ENCODE data around the gene TRIO. TPM values are rescaled to one million over a fixed set of nuclear protein-coding genes. Genes with fewer than 3 reads are reported as not detected.

TRIO gene
- total and polyA plus RNA-seq, 10 of the 15 experiments (the other 5 are each of a cell fraction or from before 2014, with no cell fraction given) = 5.1 to 96.4 (median 44.6) TPM

DNA sequence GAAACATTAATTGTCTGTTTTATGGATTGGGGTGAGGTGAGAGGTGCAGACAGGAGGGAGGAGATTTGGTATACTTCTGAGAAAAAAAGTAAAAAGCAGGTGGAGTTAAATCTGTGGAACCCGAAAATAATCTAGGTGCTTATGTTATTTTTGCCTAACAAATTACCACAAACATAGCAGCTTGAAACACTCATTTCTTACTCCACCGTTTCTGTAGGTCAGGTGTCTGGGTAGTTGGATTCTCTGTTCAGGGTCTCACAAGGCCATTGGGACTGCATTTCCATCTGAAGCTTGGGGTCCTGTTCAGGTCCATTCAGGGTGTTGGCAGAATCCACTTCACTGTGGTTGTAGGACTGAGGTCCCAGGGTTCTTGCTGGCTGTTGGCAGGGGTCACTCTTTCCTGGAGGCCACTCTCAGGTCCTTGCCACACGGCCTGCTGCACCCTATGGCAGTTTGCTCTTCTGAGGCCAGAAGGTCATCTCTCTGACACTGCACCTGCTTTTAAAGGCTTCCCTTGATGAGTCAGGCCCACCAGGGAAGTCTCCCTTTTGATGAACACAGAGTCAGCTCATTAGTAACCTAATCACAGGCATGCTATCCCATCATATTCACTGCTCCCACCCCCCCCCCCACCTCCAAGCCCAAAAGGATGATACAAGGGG is 82.2 kb downstream of the TRIO start:
- peak; percentile 55 for ATAC-seq
- H3K27me3 ChIP-seq (replicated peaks in 1 of 2; ENCODE audit: control insufficient read depth in 2 of 2, insufficient read depth in 2 of 2, low read length in 1 of 2) = no peaks in the 10 kb centered on the region
- peak overlapping the region; percentile 51 for H3K4me2 ChIP-seq (ENCODE audit: control insufficient read depth, insufficient read depth)
- intact Hi-C loops (cut with micrococcal nuclease; ENCODE audit: unreplicated experiment) (no loop called here), in situ Hi-C loops (cut with MboI) (no loop called here)
- CTCF ChIA-PET = interaction anchor here (0.8 to 2.3 kb wide), 3 partner anchors 8 to 45 kb away, joined by 3 to 6 read pairs (median 5); no protein-coding TSS in a partner anchor
- SMC1A ChIA-PET (ENCODE audit: uncharacterized antibody, unreplicated experiment) = interaction anchor here (1.3 to 5.4 kb wide), 7 partner anchors 10 to 85 kb away, joined by 3 to 23 read pairs (median 7); no protein-coding TSS in a partner anchor
- WGBS (ENCODE audit: insufficient coverage, insufficient replicate concordance, low lambda C conversion rate, missing lambda C conversion rate) = 1% methylated on average over 3 of the region's 3 CpGs
- H3K9ac ChIP-seq (ENCODE audit: control insufficient read depth, insufficient read depth, low read length) = no peak overlapping the region
- peaks cover 23% of the 10 kb centered on the region for H3K4me1 ChIP-seq (ENCODE audit: control insufficient read depth, insufficient read depth, low read length)
- peaks cover 63% of the 10 kb centered on the region for H3K79me2 ChIP-seq (ENCODE audit: control insufficient read depth, insufficient read depth, low read length)
- H2AFZ ChIP-seq (ENCODE audit: control insufficient read depth, low read depth, low read length) = no peak overlapping the region
- RAD21 ChIA-PET (ENCODE audit: unreplicated experiment) = interaction anchor here (0.7 to 1.2 kb wide), 2 partner anchors 25 to 80 kb away, joined by 3 read pairs; no protein-coding TSS in a partner anchor
- H3K4me3 ChIP-seq = no peak overlapping the region; the same call in 1 of the 2 replicates
- no peaks in the 10 kb centered on the region for H3K9me3 ChIP-seq (replicated peaks; ENCODE audit: control insufficient read depth, insufficient read depth, low read length)
- no peak for DNase-seq (ENCODE audit: low read depth, low spot score)
- POLR2A ChIA-PET = interaction anchor here (1.2 kb wide), 1 partner anchor 66 kb away, joined by 3 read pairs; no protein-coding TSS in a partner anchor
- BruUV-seq (replicated peaks) = no TSS peak
- no peaks in the 10 kb centered on the region; the same call in 1 of the 2 replicates for H4K20me1 ChIP-seq (ENCODE audit: control insufficient read depth, insufficient read depth)
- H3K27ac ChIP-seq (ENCODE audit: control insufficient read depth, insufficient read depth) = 0 out of 2 replicates have a peak overlapping the region, but pooled peaks have one; percentile 35
- H3K36me3 ChIP-seq (ENCODE audit: control insufficient read depth in 2 of 2, insufficient read depth in 2 of 2, low read length in 1 of 2) = peaks cover 0 to 1% of the 10 kb centered on the region in 2 experiments; a peak in 3 of 4 replicates
- no peak for TF ChIP-seq POU2F2 (IDR thresholded peaks at IDR 0.05; ENCODE audit: borderline replicate concordance, low read depth, low read length)
- TF ChIP-seq NR2F1 (conservative IDR thresholded peaks at IDR 0.05) = peak; percentile 69; the same call in 1 of the 2 replicates
- FAIRE-seq = no peak

DNA sequence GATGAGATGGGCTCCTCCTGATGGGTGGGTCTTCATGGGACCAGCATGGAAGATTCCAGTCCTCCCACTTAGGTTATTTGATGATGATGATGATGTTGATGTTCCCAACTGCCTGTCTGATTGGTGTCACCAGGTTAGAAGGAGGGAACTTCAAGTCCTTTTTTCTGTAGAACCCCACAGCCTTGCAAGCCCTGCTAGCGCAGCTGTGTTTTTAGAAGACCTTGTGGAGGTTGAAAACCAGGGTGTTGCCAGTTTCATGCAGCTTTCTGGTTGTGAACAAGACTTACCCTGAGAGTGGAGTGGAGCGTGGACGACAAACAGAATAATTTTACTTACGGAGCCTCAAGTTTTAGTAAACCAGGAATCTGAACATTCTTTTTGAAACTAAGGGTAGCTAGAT is 83.0 kb downstream of the TRIO start:
- H3K4me1 ChIP-seq (ENCODE audit: control insufficient read depth, insufficient read depth, low read length) = peaks cover 18% of the 10 kb centered on the region
- no peaks in the 10 kb centered on the region for H3K9me3 ChIP-seq (replicated peaks; ENCODE audit: control insufficient read depth, insufficient read depth, low read length)
- no peaks in the 10 kb centered on the region for H3K27me3 ChIP-seq (replicated peaks in 1 of 2; ENCODE audit: control insufficient read depth in 2 of 2, insufficient read depth in 2 of 2, low read length in 1 of 2)
- H3K36me3 ChIP-seq (ENCODE audit: control insufficient read depth in 2 of 2, insufficient read depth in 2 of 2, low read length in 1 of 2) = peaks cover 0 to 1% of the 10 kb centered on the region in 2 experiments; a peak in 3 of 4 replicates
- no peak overlapping the region for H2AFZ ChIP-seq (ENCODE audit: control insufficient read depth, low read depth, low read length)
- FAIRE-seq = no peak
- no peak overlapping the region for H3K9ac ChIP-seq (ENCODE audit: control insufficient read depth, insufficient read depth, low read length)
- intact Hi-C loops (cut with micrococcal nuclease; ENCODE audit: unreplicated experiment) = no loop called here
- no peak overlapping the region for H3K4me3 ChIP-seq
- no peak overlapping the region for H3K27ac ChIP-seq (ENCODE audit: control insufficient read depth, insufficient read depth)
- ChIA-PET POLR2A (interaction anchor here (1.0 to 1.2 kb wide), 2 partner anchors 16 to 67 kb away, joined by 3 read pairs; no protein-coding TSS in a partner anchor), RAD21 (ENCODE audit: unreplicated experiment) (interaction anchor here (1.2 kb wide), 1 partner anchor 24 kb away, joined by 3 read pairs; no protein-coding TSS in a partner anchor), CTCF (interaction anchor here (0.8 to 2.3 kb wide), 4 partner anchors 8 to 44 kb away, joined by 3 to 6 read pairs (median 4); no protein-coding TSS in a partner anchor), SMC1A (ENCODE audit: uncharacterized antibody, unreplicated experiment) (interaction anchor here (0.7 to 4.6 kb wide), 10 partner anchors 9 to 86 kb away, joined by 3 to 23 read pairs (median 6); no protein-coding TSS in a partner anchor)
- WGBS (ENCODE audit: insufficient coverage, insufficient replicate concordance, low lambda C conversion rate, missing lambda C conversion rate) = 95% methylated on average over 4 of the region's 4 CpGs
- ATAC-seq = no peak
- no peak overlapping the region for H3K4me2 ChIP-seq (ENCODE audit: control insufficient read depth, insufficient read depth)
- no peak for DNase-seq (ENCODE audit: low read depth, low spot score)
- no peaks in the 10 kb centered on the region; the same call in 1 of the 2 replicates for H4K20me1 ChIP-seq (ENCODE audit: control insufficient read depth, insufficient read depth)
- peaks cover 62% of the 10 kb centered on the region for H3K79me2 ChIP-seq (ENCODE audit: control insufficient read depth, insufficient read depth, low read length)
- in situ Hi-C loops (cut with MboI) = no loop called here
- BruUV-seq (replicated peaks) = no TSS peak
- TF ChIP-seq MYB (IDR thresholded peaks at IDR 0.05; ENCODE audit: borderline replicate concordance, low read depth, low read length) (no peak), CBX3 (IDR thresholded peaks at IDR 0.05; ENCODE audit: borderline replicate concordance, low read depth) (no peak), HDAC2 (IDR thresholded peaks at IDR 0.05) (no peak), ASH2L (IDR thresholded peaks at IDR 0.05; ENCODE audit: borderline replicate concordance, low read depth) (no peak), WRNIP1 (IDR thresholded peaks at IDR 0.05; ENCODE audit: borderline replicate concordance, low read depth, low read length) (no peak), HDGF (IDR thresholded peaks at IDR 0.05) (no peak), SREBF1 (IDR thresholded peaks at IDR 0.05; ENCODE audit: low read length) (no peak), ETV6 (conservative IDR thresholded peaks at IDR 0.05 in 1 of 2, IDR thresholded peaks at IDR 0.05 in 1 of 2; ENCODE audit: borderline replicate concordance in 1 of 2, low read depth in 1 of 2) (no peak), CBFB (IDR thresholded peaks at IDR 0.05; ENCODE audit: low read depth) (no peak), KLF5 (IDR thresholded peaks at IDR 0.05; ENCODE audit: partially characterized antibody) (no peak)
- TF ChIP-seq, protein P1, sequence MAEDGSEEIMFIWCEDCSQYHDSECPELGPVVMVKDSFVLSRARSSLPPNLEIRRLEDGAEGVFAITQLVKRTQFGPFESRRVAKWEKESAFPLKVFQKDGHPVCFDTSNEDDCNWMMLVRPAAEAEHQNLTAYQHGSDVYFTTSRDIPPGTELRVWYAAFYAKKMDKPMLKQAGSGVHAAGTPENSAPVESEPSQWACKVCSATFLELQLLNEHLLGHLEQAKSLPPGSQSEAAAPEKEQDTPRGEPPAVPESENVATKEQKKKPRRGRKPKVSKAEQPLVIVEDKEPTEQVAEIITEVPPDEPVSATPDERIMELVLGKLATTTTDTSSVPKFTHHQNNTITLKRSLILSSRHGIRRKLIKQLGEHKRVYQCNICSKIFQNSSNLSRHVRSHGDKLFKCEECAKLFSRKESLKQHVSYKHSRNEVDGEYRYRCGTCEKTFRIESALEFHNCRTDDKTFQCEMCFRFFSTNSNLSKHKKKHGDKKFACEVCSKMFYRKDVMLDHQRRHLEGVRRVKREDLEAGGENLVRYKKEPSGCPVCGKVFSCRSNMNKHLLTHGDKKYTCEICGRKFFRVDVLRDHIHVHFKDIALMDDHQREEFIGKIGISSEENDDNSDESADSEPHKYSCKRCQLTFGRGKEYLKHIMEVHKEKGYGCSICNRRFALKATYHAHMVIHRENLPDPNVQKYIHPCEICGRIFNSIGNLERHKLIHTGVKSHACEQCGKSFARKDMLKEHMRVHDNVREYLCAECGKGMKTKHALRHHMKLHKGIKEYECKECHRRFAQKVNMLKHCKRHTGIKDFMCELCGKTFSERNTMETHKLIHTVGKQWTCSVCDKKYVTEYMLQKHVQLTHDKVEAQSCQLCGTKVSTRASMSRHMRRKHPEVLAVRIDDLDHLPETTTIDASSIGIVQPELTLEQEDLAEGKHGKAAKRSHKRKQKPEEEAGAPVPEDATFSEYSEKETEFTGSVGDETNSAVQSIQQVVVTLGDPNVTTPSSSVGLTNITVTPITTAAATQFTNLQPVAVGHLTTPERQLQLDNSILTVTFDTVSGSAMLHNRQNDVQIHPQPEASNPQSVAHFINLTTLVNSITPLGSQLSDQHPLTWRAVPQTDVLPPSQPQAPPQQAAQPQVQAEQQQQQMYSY (CRISPR knock-in tag; IDR thresholded peaks at IDR 0.05) = no peak
